Stimulated activated CD4-positive, alpha-beta T cell treated with anti-CD3 and anti-CD28 coated beads, Interleukin-4, amount 100 ng/mL, for 1 hour (primary cell): ENCODE measurements around the gene SPDYE11.
A peak's percentile ranks its signal among the peaks of the same experiment; 100 is the strongest.
"Not testable (repeated sequence)": the region's sequence is repeated elsewhere in the genome, so short reads cannot be mapped to it uniquely, and the experiment has no call there.

Experiments
- DNase-seq: peaks from one replicate; pipeline ENCODE4 v3.0.0-alpha.2; 2020

Gene SPDYE11

DNA sequence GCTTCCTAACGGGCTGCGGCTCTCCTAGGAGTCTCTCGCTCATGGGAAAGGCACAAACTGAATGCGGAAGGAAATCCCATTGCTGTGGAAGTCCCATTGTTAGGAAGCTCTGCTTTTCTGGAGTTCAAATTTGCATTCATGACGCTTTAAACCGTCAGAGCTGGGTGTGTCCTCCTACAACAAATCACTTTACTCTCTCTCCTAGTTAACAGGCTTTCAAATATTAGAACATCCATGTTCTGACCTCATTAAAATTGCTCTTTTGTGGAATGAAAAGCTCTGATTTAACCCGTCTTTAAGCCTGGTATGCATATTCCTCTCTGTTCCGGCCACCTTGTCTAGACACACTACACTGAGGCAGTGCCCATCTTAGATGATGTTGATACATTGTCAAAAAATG, at the start of gene SPDYE11:
SPDYE11 (minus strand) TSS at position 101 of the 400 bp plus-strand sequence. CDS start 1,800 bp downstream, outside the sequence.
- DNase-seq, result not testable (repeated sequence)

GRCh38 chr7:73085938-73086337, 28.2 kb upstream of the SPDYE11 start, which contains the start of gene SPDYE9:
Gene SPDYE9, minus strand, starts transcription at chr7:73086038. Its CDS starts 1,800 bp downstream, at chr7:73084238.
- DNase-seq, result not testable (repeated sequence)

DNA sequence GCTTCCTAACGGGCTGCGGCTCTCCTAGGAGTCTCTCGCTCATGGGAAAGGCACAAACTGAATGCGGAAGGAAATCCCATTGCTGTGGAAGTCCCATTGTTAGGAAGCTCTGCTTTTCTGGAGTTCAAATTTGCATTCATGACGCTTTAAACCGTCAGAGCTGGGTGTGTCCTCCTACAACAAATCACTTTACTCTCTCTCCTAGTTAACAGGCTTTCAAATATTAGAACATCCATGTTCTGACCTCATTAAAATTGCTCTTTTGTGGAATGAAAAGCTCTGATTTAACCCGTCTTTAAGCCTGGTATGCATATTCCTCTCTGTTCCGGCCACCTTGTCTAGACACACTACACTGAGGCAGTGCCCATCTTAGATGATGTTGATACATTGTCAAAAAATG, 28.0 kb downstream of the SPDYE11 start, which contains the start of gene SPDYE8:
SPDYE8 (minus strand) TSS at position 101 of the 400 bp plus-strand sequence. CDS start 1,800 bp downstream, outside the sequence.
- DNase-seq, result not testable (repeated sequence)

- not testable (repeated sequence) for DNase-seq
Measured at GRCh38 chr7:73006491-73006890, 51.2 kb downstream of the SPDYE11 start.

GRCh38 chr7:73005693-73006447, 51.8 kb downstream of the SPDYE11 start:
- peak; percentile 78 for DNase-seq

DNA sequence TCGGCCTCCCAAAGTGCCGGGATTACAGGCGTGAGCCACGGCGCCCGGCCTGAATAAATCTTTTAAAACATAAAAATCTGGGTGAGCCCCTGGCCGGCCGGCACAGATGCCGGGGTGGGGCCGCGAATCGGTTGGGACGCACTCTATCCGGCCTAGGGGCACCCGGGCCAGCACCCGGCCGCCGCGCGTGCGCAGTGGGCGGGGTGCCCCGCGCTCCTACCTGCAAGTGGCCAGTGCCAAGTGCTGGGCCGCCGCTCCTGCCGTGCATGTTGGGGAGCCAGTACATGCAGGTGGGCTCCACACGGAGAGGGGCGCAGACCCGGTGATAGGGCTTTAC, 52.4 kb downstream of the SPDYE11 start:
- DNase-seq, result peak; percentile 73

DNA sequence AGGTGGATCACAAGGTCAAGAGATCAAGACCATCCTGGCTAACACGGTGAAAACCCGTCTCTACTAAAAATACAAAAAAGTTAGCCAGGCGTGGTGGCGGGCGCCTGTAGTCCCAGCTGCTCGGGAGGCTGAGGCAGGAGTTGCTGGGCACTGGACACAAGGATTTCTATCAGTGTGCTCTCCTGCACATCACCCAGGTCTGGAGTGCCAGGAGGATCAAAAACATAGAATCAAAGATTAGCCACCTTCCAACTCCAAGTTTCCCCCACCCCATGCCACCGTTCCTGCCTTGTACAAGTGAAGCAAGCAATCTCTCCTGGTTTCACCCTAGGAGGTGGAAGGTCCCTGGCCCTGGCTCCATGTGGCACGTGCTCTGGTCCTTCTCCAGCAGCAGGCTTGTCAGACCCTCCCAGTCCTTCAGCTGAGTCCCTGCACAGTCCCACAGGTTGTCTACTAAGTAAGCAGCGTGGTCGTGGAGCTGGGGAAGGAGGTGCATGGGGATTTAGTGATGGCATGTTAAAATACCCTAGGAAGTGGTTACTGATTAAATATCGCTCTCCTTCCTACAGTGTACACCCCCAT, 59.7 kb downstream of the SPDYE11 start:
- DNase-seq, result not testable (repeated sequence)
